Gastrocnemius medialis (tissue), 4 donors: ENCODE data around the gene CLHC1. TPM values are rescaled to one million over a fixed set of nuclear protein-coding genes. Genes with fewer than 3 reads are reported as not detected.

ENCODE experiments used
- ATAC-seq, 2 donors: fragments of 150-250 bp; one replicate each; pipeline ENCODE4 v1.9.1; 2016
- DNase-seq, 2 donors: peaks; one replicate each; pipeline ENCODE4 v3.0.0-alpha.2; 2019
- H3K27ac ChIP-seq, 4 donors: fragments of 200-600 bp; sonication (generic); 1 replicate in 1 of 4; 2 replicates in 3 of 4; pipeline ENCODE4 v1.5.1; 2016 to 2018; ENCODE audit warnings: mild to moderate bottlenecking in 2 of 4, moderate library complexity in 1 of 4
- H3K27me3 ChIP-seq, 3 donors: fragments of 200-600 bp; sonication (generic) in 2 of 3; 1 replicate in 1 of 3; 2 replicates in 2 of 3; pipeline versions ENCODE4 v1.5.1 to v1.6.0; 2016 to 2019; ENCODE audit warnings: mild to moderate bottlenecking in 1 of 3, moderate library complexity in 1 of 3
- H3K36me3 ChIP-seq, 2 donors: fragments of 200-600 bp; sonication (generic) in 1 of 2; one replicate each; pipeline ENCODE4 v1.5.1; 2017 to 2018
- H3K4me1 ChIP-seq, 2 donors: fragments of 200-600 bp; sonication (generic) in 1 of 2; one replicate each; pipeline ENCODE4 v1.5.1; 2016 to 2017; ENCODE audit warnings: mild to moderate bottlenecking in 2 of 2
- H3K4me3 ChIP-seq, 4 donors: fragments of 200-600 bp; sonication (generic) in 3 of 4; 1 replicate in 1 of 4; 2 replicates in 3 of 4; pipeline ENCODE4 v1.5.1; 2016 to 2019; ENCODE audit warnings: mild to moderate bottlenecking in 2 of 4
- H3K9me3 ChIP-seq, 3 donors: fragments of 200-600 bp; sonication (generic) in 2 of 3; 1 replicate in 1 of 3; 2 replicates in 2 of 3; pipeline ENCODE4 v1.5.1; 2016 to 2019
- CTCF ChIP-seq, 5 experiments: fragments of 450-650 bp in 3 of 5; fragments of 200-600 bp in 2 of 5; sonication (generic) in 2 of 5; IDR thresholded peaks in 4 of 5; conservative IDR thresholded peaks in 1 of 5; 1 replicate in 4 of 5; 2 replicates in 1 of 5; pipeline ENCODE4 v1.5.1; 2016 to 2019; ENCODE audit warnings: antibody characterized with exemption in 5 of 5, mild to moderate bottlenecking in 3 of 5, moderate library complexity in 3 of 5
- POLR2A ChIP-seq, 2 donors: fragments of 450-650 bp; IDR thresholded peaks; one replicate each; pipeline ENCODE4 v1.6.1; 2017; ENCODE audit warnings: antibody characterized with exemption in 2 of 2, mild to moderate bottlenecking in 2 of 2, moderate library complexity in 2 of 2
- in situ Hi-C, 4 donors: fragments of 200-750 bp; cut with MboI; loops; one replicate each; pipeline versions ENCODE4 v1.15.0 to v1.8.0; 2017; ENCODE audit warnings: low sequenced_read_pairs in 4 of 4
- intact Hi-C: fragments of 100-400 bp; cut with DNase I; formaldehyde crosslinking; loops from one replicate; pipeline ENCODE4 v1.15.1; 2023; ENCODE audit warnings: low total_unique reads
- total RNA-seq, 4 donors: library from RNA; depleted of rRNA; stranded (reverse); fragments of >200 nt; gene quantifications; one replicate each; pipeline versions ENCODE4 v1.1.0 to v1.2.3, GENCODE V29; 2016

The CLHC1 gene
- total RNA-seq, 4 donors from 2014 or later, result 0.46 to 4.9 (median 0.85) TPM; not detected in 1

- in situ Hi-C loops (no loop called here), intact Hi-C loops (no loop called here)
- H3K27me3 ChIP-seq, result no peaks in the 10 kb centered on the region
- TF ChIP-seq CTCF (IDR thresholded peaks at IDR 0.05 in 4 of 5, conservative IDR thresholded peaks at IDR 0.05 in 1 of 5) (no peak), POLR2A (IDR thresholded peaks at IDR 0.05) (no peak)
- no peak for ATAC-seq
- DNase-seq, result no peak
- no peak overlapping the region for H3K4me3 ChIP-seq
- H3K9me3 ChIP-seq, result no peaks in the 10 kb centered on the region
- H3K27ac ChIP-seq, result no peak overlapping the region
- no peaks in the 10 kb centered on the region for H3K36me3 ChIP-seq
- no peaks in the 10 kb centered on the region for H3K4me1 ChIP-seq
Observed at GRCh38 chr2:55142518-55142917, 89.6 kb downstream of the CLHC1 start.

- Histone ChIP-seq H3K4me1 (no peaks in the 10 kb centered on the region), H3K36me3 (no peaks in the 10 kb centered on the region), H3K27me3 (no peaks in the 10 kb centered on the region), H3K9me3 (no peaks in the 10 kb centered on the region), H3K27ac (no peak overlapping the region), H3K4me3 (no peak overlapping the region)
- intact Hi-C loops (no loop called here), in situ Hi-C loops (no loop called here)
- DNase-seq (no peak), ATAC-seq (no peak)
- TF ChIP-seq POLR2A (IDR thresholded peaks at IDR 0.05) (no peak), CTCF (IDR thresholded peaks at IDR 0.05 in 4 of 5, conservative IDR thresholded peaks at IDR 0.05 in 1 of 5) (no peak)
Observed at GRCh38 chr2:55141572-55142413, 90.3 kb downstream of the CLHC1 start.

- ATAC-seq (no peak), DNase-seq (no peak)
- in situ Hi-C loops, result no loop called here
- H3K27ac ChIP-seq, result no peak overlapping the region
- H3K4me1 ChIP-seq, result no peaks in the 10 kb centered on the region
- intact Hi-C loops, result no loop called here
- H3K9me3 ChIP-seq, result no peaks in the 10 kb centered on the region
- no peaks in the 10 kb centered on the region for H3K36me3 ChIP-seq
- no peak overlapping the region for H3K4me3 ChIP-seq
- no peaks in the 10 kb centered on the region for H3K27me3 ChIP-seq
- TF ChIP-seq CTCF (IDR thresholded peaks at IDR 0.05 in 4 of 5, conservative IDR thresholded peaks at IDR 0.05 in 1 of 5), result no peak
- TF ChIP-seq POLR2A (IDR thresholded peaks at IDR 0.05), result no peak
Observed at GRCh38 chr2:55140316-55141219, 91.5 kb downstream of the CLHC1 start.

GRCh38 chr2:55139305-55139704 is 92.8 kb downstream of the CLHC1 start:
- Histone ChIP-seq H3K9me3 (no peaks in the 10 kb centered on the region), H3K4me3 (no peak overlapping the region), H3K36me3 (no peaks in the 10 kb centered on the region), H3K27ac (no peak overlapping the region), H3K4me1 (peaks cover 0 to 2% of the 10 kb centered on the region in 2 donors), H3K27me3 (no peaks in the 10 kb centered on the region)
- ATAC-seq (no peak), DNase-seq (no peak)
- in situ Hi-C loops (no loop called here), intact Hi-C loops (no loop called here)
- no peak for TF ChIP-seq POLR2A (IDR thresholded peaks at IDR 0.05)
- TF ChIP-seq CTCF (IDR thresholded peaks at IDR 0.05 in 4 of 5, conservative IDR thresholded peaks at IDR 0.05 in 1 of 5), result no peak
